HL-60/S4 treated with retinoic acid at 250 ng/mL for 4 days and 3 days (cell line): ENCODE results near the gene TMEM18.

Experiments used
- in situ Hi-C: fragments of 300-500 bp; cut with MboI; formaldehyde crosslinking; loops from 2 replicates; pipeline ENCODE4 v1.7.0; 2022; ENCODE audit warnings: low sequenced_read_pairs

The TMEM18 gene

GRCh38 chr2:653645-654425 is 23.4 kb downstream of the TMEM18 start:
- in situ Hi-C loops = no loop called here

DNA sequence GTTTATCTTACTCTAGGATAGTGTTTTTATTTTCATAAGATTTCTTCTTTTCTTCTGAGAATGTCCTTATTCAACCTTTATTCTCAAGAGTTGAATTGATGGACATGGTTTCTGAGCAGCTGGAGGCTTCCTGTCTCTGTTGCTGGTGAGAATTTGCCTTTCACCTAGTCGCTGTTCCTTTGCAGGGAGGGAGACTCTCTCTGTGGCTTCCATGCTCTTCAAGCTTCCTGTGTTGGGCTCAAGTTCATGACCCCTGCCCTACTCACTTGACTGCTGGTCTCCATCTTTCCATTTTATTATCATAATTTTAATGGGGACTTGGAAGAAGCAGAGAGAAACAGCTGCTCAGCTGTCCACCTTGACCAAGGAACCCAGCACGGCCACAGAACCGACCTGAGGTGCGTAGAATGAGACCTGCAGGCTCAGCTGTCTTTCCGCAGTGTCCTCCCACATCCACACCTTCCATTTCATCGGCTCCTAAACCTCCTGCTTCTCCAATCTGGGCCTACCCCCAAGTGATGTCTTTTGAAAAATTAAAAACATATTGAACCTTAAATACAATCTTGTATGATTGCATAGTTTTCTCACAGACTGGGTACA is 24.2 kb downstream of the TMEM18 start:
- in situ Hi-C loops = no loop called here

DNA sequence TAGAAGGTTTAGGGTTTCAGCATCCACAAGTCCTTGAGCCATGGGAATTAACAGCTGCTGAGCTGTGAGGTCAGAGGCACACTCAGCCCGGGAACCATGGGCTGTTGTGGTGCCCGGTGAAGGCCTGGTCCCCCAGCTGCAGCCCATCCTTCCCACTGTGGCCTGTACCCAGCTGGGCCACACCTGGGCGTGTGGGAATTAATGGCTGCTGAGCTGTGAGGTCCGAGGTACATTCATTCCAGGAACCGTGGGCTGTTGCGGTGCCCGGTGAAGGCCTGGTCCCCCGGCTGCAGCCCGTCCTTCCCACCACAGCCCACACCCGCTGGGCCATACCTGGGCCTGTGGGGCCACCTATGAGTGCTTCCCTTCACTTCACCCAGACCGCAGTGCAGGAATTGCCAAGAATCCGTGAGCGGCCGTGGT is 25.2 kb downstream of the TMEM18 start:
- in situ Hi-C loops = no loop called here

DNA sequence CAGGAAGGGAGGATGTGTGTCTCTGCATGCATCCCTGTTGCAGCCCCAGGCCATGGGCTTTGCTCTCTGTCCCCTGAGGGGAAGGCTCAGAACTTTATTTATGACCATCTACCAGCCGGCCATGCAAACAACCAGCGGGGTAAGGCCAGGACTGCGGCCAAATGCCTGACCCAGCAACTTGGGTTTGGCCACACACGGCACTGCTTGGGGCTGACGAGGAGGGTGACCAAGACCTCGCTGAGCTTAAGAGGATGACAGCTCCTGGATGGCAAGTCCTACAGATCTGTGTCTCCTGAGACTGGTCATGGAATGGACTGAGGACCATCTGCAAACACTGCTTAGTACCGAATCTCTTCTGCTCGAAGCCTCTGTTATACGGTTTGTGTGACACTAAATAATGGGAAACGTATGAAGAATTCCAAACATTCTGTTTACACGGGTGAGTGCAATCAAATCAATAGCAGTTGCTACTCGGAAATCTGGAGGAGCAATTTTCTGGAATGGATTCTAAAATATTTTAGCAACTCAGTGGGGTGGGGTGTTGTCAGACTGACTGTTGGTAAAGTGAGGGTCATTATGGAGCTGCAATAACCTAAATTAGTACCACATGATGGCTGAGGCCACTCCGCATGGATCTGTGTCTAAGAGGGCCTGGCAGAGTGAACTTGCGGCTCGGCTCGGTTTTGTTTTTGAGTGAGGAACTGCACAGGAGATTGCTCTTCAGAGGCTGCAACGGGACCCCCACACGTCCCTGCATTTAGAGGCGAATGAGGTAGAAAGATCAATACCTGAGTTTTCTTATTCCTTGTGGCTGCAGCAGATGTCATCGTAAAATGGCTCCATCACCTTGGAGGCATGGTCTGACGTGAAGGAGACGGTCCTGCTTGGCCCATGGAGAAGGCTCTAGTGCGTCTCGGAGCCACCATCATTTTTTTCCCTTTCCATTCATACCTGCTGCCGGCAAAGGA is 26.6 kb downstream of the TMEM18 start:
- in situ Hi-C loops = no loop called here

DNA sequence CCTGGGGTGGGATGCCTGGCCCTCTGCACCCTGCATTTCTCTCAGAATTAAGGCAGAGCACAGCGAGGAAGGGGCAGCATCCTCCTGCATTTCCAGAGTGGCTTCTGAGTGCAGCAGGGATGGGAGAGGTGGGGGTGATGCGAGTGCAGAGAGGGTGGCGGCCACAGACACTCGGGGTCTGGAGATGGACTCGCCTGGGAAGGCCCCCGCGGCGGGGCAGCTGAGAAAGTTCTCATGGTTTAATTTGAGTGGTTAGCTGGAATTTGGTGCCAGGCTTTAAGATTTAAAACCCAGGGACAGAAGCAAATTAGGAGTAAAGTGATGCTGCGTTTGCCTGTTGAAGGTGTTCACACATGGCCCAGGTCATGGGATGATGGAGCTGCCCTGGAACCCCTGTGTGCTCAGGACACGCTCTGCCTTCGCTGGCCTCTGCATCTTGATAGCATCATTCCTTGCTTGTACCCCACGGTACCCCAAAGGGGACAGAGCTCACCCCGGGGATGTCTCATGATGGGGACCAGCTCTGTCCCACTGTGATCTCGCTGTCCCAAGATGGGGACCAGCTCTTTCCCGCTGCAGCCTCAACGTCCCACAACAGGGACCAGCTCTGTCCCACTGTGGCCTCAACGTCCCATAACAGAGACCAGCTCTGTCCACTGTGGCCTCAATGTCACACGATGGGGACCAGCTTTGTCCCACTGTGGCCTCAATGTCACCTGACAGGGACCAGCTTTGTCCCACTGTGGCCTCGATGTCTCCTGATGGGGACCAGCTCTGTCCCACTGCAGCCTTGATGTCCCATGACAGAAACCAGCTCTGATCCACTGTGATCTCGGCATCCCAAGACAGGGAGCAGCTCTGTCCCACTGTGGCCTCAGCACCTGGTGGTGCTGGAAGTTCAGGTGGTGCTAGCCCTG is 27.5 kb downstream of the TMEM18 start:
- in situ Hi-C loops = no loop called here

- in situ Hi-C loops = no loop called here
Measured at GRCh38 chr2:648476-649424, 28.5 kb downstream of the TMEM18 start.

DNA sequence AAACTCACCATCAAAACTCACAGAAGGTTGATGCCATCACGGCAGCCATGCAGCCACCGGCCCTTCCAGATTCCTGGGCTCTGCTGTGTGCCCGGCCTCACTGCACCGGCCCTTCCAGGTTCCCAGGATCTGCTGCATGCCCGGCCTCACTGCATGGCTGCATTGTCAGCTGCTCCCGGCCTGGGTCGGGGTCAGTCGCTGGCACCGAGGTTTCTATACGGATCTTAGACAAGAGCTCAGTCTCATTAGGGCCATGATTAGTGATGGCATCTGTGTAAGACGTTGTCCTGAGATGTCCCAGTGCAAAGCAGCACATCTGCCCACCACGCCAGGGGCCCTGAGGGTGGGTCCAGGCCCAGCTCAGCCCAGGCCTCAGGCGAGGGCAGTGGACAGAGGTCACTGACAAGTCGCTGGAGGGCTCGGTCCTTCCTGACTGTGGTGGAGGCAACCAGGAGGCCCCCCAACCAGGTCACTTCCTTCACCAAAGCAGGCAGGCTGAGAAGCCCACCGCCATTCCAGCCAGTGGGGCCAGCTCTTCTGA is 29.4 kb downstream of the TMEM18 start:
- in situ Hi-C loops = no loop called here

- in situ Hi-C loops = no loop called here
Measured at GRCh38 chr2:647003-647560, 30.1 kb downstream of the TMEM18 start.

- in situ Hi-C loops = no loop called here
Measured at GRCh38 chr2:644871-645270, 32.3 kb downstream of the TMEM18 start.

DNA sequence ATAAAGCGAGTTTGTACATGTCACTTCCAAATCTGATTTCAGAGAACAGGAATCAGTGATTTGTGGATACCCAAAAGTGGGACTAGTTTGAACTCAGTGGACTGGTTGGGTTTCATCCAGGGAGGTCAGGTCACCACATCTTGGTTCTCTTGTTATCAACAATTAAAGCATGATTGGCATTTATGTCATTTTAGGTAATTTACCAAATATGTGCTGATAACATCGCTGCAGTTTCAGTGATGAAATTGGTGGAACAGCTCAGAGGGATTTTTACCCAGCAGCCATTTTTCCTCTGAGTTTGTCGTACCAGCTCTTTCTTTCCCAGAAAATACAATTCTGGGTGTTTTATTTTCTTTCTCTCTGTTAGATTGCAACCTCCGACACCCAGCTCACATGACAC is 33.4 kb downstream of the TMEM18 start:
- in situ Hi-C loops = no loop called here

DNA sequence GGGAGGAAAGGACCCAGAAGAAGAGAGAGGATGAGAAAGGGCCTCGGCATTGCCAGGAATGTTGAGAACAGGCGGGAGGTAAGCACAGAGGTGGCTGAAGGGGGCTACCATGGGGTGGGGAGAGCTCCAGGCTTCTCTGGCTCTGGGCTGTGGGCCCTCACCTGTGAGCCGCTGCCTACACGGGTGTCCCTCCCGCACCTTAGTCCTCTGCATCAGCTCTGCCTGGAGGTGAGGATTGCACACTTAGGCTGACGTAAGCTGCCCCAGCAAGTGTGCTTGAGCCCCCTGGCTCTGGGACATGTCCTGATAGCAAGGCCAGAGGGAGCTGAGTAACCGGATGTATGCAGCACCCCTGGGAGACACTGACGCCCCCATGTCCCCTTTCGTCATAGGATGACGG is 33.9 kb downstream of the TMEM18 start:
- in situ Hi-C loops = no loop called here

DNA sequence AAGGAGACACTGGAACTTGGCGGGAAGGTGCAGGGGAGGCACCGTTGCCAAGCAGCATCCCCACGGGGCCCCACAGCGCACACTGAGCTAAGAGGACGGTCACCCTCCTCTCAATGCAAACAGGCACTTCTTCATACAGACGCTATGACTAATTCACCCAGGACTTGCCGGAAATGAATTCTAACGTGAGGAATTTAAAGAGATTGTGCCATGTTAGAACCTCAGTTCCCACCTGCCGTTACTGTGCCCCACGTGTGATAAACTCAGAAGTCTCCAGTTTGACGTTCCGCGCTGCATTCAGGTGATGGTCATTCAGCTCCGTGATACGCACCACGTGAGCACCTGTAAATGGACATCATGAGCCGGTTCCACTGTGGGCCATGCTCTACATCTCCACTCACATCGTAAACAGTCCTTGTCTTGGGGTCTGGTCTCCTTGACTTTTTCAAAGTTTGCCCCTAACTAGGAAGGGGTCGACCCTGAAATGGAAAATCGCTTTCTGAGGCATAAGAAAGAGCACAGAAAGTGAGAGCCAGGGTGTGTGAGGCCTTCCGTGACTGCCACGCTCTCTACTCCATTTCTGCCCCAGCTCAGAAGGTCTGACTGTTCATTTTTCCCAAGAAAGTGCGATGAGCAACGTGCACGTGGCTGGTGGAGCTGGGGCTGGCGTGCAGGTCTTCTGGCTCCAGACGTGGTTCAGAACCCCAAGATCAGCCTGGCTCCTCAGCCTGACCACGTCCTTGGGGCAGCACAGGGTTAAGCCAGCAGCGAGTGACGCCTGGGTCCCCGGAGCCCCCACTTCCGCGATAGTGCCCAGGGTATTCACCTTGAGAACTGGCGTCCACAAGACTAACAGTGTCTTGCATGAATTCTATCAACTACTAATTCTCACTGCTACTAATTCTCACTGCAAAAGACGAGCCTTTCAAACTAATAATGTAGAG is 35.1 kb downstream of the TMEM18 start:
- in situ Hi-C loops = no loop called here

- in situ Hi-C loops = no loop called here
Measured at GRCh38 chr2:641164-641871, 35.9 kb downstream of the TMEM18 start.

DNA sequence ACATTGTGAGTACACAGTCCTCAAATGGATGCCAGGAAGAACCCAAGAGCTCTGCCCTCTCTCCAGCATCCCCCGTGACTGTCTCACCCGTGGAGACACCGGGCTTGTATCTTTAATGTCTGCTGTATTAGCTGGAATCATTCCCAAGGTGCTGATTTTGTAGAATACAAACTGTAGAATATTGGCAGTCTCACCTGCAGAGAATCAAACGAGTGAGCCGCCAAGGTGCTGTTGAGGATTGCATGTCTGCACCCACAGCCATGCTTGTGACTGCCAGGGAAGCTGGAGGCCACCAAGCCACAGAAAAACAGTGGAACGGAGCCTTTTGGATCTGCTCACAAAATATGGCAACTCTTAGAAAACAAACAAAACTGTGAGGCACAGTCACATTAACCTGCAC is 37.5 kb downstream of the TMEM18 start:
- in situ Hi-C loops = no loop called here

DNA sequence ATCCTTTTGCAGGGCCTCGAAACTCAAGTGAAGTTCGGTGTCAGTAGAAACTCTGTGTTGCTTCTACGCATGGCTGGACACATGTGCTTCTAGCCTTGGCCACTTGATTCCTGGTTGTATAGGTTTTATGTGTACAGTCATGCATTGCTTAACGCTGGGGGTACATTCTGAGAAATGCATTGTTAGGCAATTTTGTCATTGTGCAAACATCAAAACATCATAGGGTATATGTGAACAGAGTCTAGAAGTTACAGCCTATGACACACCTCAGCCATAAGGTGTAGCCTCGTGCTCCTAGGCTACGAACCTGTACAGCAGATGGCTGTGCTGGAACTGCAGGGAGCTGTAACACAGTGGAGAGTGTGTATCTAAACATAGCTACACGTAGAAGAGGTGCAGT is 39.4 kb downstream of the TMEM18 start:
- in situ Hi-C loops = no loop called here

DNA sequence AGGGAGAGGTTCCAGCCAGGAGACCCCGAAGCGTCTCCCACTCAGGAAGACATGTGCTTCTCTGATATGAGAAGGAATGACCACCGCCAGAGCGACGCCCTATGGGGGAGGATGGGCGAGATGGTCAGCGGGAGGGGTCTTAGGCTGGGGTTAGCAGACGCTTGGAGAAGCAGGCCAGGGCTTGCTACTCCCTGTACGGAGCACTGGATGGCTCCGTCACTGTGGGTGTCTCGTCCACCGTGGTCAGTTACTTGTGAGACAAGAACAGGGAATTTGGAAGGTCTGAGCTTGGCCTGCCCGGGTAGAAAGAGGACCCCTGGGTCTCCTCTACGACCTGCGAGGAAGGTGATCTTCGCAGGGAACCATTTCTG is 39.8 kb downstream of the TMEM18 start:
- in situ Hi-C loops = no loop called here
